ENCODE measurements around the gene PDE4D.

GRCh38 chr5:59037041-59037440 lies 856.5 kb downstream of the PDE4D start:
- no peak for TF ChIP-seq EZH2 (IDR thresholded peaks at IDR 0.05; ENCODE audit: insufficient read depth, poor library complexity, severe bottlenecking)
- no peak for TF ChIP-seq EZH2phosphoT487 (IDR thresholded peaks at IDR 0.05; ENCODE audit: insufficient read depth, low read depth)

Measured in GM23248 (cell line).